Endothelial cell of umbilical vein (primary cell): ENCODE measurements around the gene DOCK7. TPM values are rescaled to one million over a fixed set of nuclear protein-coding genes. Genes with fewer than 3 reads are reported as not detected.

Experiments
- BruUV-seq: library from RNA; stranded (reverse); fragments of 400-500 nt; replicated peaks from 2 replicates; lab custom pipeline; 2021; lab: Mats Ljungman, UMichigan
- CTCF ChIA-PET: fragments of 300-600, 350-600 bp; sonication (Branson Sonifier 250); formaldehyde crosslinking; loops from one replicate; lab custom pipeline; 2021; ENCODE audit warnings: antibody characterized with exemption, inconsistent platforms; lab: Charles Lee
- POLR2A ChIA-PET: fragments of 300-600, 350-600 bp; sonication (Branson Sonifier 250); formaldehyde crosslinking; loops from one replicate; lab custom pipeline; 2021; ENCODE audit warnings: antibody characterized with exemption, inconsistent platforms; lab: Charles Lee
- DNase-seq: peaks from one replicate; pipeline ENCODE4 v3.0.0-alpha.2; 2011; ENCODE audit warnings: low read depth, low spot score
- FAIRE-seq: peaks from 2 replicates; lab custom pipeline; 2011; peaks lifted over from hg19 to GRCh38; lab: Jason Lieb, UNC
- H2AFZ ChIP-seq: 2 replicates; pipeline ENCODE4 v1.6.0; 2012; ENCODE audit warnings: low read depth, low read length, control low read depth, inconsistent platforms
- H3K27ac ChIP-seq: 2 replicates; pipeline ENCODE4 v1.5.1; 2011; ENCODE audit warnings: low read depth, mild to moderate bottlenecking, control low read depth, low read length, moderate library complexity; ENCODE audit not compliant: insufficient read depth
- H3K27me3 ChIP-seq, 2 experiments: 2 replicates each; pipeline versions ENCODE4 v1.6.0 to v1.6.1; 2011; ENCODE audit warnings: low read length in 2 of 2, mixed read lengths in 1 of 2; ENCODE audit not compliant: control insufficient read depth in 2 of 2, insufficient read depth in 2 of 2
- H3K36me3 ChIP-seq, 2 experiments: 2 replicates in 1 of 2; 3 replicates in 1 of 2; pipeline ENCODE4 v1.5.1; 2011; ENCODE audit warnings: low read length in 2 of 2, mild to moderate bottlenecking in 1 of 2, moderate library complexity in 1 of 2; ENCODE audit not compliant: control insufficient read depth in 2 of 2, insufficient read depth in 2 of 2; ENCODE audit errors: extremely low read depth in 1 of 2
- H3K4me1 ChIP-seq: 3 replicates; pipeline ENCODE4 v1.5.1; 2011; ENCODE audit warnings: mild to moderate bottlenecking, low read length; ENCODE audit not compliant: control insufficient read depth, insufficient read depth; ENCODE audit errors: extremely low read depth
- H3K4me2 ChIP-seq: 2 replicates; pipeline ENCODE4 v1.6.1; 2011; ENCODE audit warnings: low read length, control low read depth, mixed read lengths; ENCODE audit not compliant: insufficient read depth
- H3K4me3 ChIP-seq, 3 experiments: fragments of 200-600 bp in 1 of 3; sonication (generic), shearing (Covaris generic) in 1 of 3; replicated peaks in 1 of 3; 2 replicates each; pipeline ENCODE4 v1.5.1; 2011 to 2016; ENCODE audit warnings: control low read depth in 3 of 3, low read length in 3 of 3, mild to moderate bottlenecking in 2 of 3, inconsistent platforms in 1 of 3, low read depth in 1 of 3, moderate library complexity in 1 of 3; ENCODE audit not compliant: insufficient read depth in 1 of 3
- H3K79me2 ChIP-seq: 2 replicates; pipeline ENCODE4 v1.6.0; 2012; ENCODE audit warnings: low read length, inconsistent platforms; ENCODE audit not compliant: control insufficient read depth, insufficient read depth
- H3K9ac ChIP-seq: replicated peaks from 2 replicates; pipeline ENCODE3; 2011; ENCODE audit warnings: low read length, control low read depth; ENCODE audit not compliant: insufficient read depth; ENCODE audit errors: extremely low read depth
- H3K9me1 ChIP-seq: replicated peaks from 3 replicates; pipeline ENCODE4 v1.6.0; 2011; ENCODE audit warnings: mild to moderate bottlenecking, low read length; ENCODE audit not compliant: control insufficient read depth, insufficient read depth; ENCODE audit errors: extremely low read depth
- H3K9me3 ChIP-seq: replicated peaks from 2 replicates; pipeline ENCODE4 v1.5.1; 2012; ENCODE audit warnings: low read length, inconsistent platforms; ENCODE audit not compliant: control insufficient read depth, insufficient read depth
- H4K20me1 ChIP-seq: replicated peaks from 2 replicates; pipeline ENCODE3; 2011; ENCODE audit warnings: mild to moderate bottlenecking, low read length; ENCODE audit not compliant: control insufficient read depth, insufficient read depth; ENCODE audit errors: extremely low read depth
- EZH2 ChIP-seq: IDR thresholded peaks from 2 replicates; pipeline ENCODE4 v1.6.1; 2012; ENCODE audit warnings: borderline replicate concordance, low read depth, mild to moderate bottlenecking, moderate library complexity, low read length, inconsistent platforms; ENCODE audit not compliant: severe bottlenecking
- FOS ChIP-seq: IDR thresholded peaks from 2 replicates; pipeline ENCODE4 v1.6.1; 2011; ENCODE audit warnings: mild to moderate bottlenecking, low read length, moderate library complexity, borderline replicate concordance; ENCODE audit not compliant: insufficient read depth
- GATA2 ChIP-seq: IDR thresholded peaks from 2 replicates; pipeline ENCODE4 v1.7.0; 2011; ENCODE audit warnings: low read depth, mild to moderate bottlenecking, moderate library complexity, mixed read lengths, low read length; ENCODE audit not compliant: insufficient read length, insufficient read depth
- JUN ChIP-seq: IDR thresholded peaks from 2 replicates; pipeline ENCODE4 v1.6.1; 2011; ENCODE audit warnings: borderline replicate concordance, low read depth; ENCODE audit not compliant: insufficient read length, insufficient read depth
- MYC ChIP-seq: IDR thresholded peaks from one replicate; pipeline ENCODE4 v1.6.1; 2011; ENCODE audit warnings: mild to moderate bottlenecking, low read depth, low read length
- POLR2A ChIP-seq: IDR thresholded peaks from 2 replicates; pipeline ENCODE4 v1.6.1; 2012; ENCODE audit warnings: low read depth, mild to moderate bottlenecking, control low read depth, low read length
- POLR2AphosphoS5 ChIP-seq: IDR thresholded peaks from 2 replicates; pipeline ENCODE4 v1.6.1; 2012; ENCODE audit warnings: low read depth, mild to moderate bottlenecking, control low read depth, low read length, moderate library complexity; ENCODE audit not compliant: insufficient read depth
- dilution Hi-C: fragments of 300-500 bp; cut with MboI; formaldehyde crosslinking; loops from one replicate; pipeline ENCODE4 v1.15.0; 2019; ENCODE audit warnings: low sequenced_read_pairs; ENCODE audit not compliant: extremely low pct_ligation_motif_present
- intact Hi-C: fragments of 100-400 bp; cut with micrococcal nuclease; formaldehyde crosslinking; loops from one replicate; pipeline ENCODE4 v1.10.0; 2022
- polyA plus RNA-seq, 4 experiments: library from polyadenylated mRNA; depleted of rRNA in 3 of 4; stranded (reverse) in 3 of 4; unstranded in 1 of 4; fragments of >200 nt; gene quantifications; 2 replicates each; pipeline versions ENCODE4 v1.2.1 to v1.2.3, GENCODE V29; 2011 to 2012; ENCODE audit warnings: missing spikeins in 1 of 4
- total RNA-seq: library from RNA; stranded (reverse); gene quantifications from 2 replicates; pipeline ENCODE4 v1.2.3, GENCODE V29; 2021
- TF ChIP-seq, protein P1 (sequence below): IDR thresholded peaks from 2 replicates; pipeline ENCODE4 v1.6.1; 2011; ENCODE audit not compliant: insufficient read depth, insufficient read length
- TF ChIP-seq, protein P2 (sequence below), 2 donors: IDR thresholded peaks; 1 replicate in 1 of 2; 2 replicates in 1 of 2; pipeline ENCODE4 v1.5.1; 2011; ENCODE audit warnings: low read length in 2 of 2, mild to moderate bottlenecking in 2 of 2, moderate library complexity in 2 of 2, control low read depth in 1 of 2, inconsistent platforms in 1 of 2, low read depth in 1 of 2; ENCODE audit not compliant: insufficient read depth in 1 of 2; ENCODE audit errors: extremely low read depth in 1 of 2

The DOCK7 gene
- total and polyA plus RNA-seq, 2 donors (not counting 3 experiments of a cell fraction or from before 2014, with no cell fraction given) = 9.4 to 31.9 TPM

DNA sequence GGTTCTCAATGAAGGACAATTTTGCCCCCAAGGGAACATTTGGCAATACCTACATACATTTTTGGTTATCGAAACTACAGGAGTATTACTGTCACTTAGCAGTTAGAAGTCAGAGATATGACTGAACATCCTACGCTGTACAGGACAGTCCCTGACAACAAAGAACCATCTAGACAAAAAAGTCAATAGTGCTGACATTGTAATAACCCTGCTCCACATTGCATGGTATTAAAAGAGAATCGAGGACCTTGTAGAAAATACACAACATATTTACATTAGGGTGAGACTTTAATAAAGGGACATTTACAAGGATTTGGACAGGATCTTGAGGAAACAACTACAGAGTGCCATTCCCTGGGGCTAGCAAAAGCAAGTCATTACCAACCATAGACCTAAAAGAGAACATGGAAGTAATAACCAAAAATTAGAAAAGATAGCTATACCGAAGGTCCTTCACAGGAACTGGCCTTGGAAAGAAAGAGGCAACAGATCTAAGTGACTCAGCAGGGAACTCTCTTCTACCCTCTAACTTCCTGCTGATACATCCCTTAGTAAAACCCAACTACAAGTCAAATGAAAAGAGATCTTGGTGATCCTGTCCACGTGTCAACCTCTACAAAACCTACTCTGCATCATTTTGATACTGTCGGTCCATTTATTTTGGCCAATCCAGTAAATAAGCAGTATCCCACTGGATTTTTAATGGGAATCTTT is 50.6 kb downstream of the DOCK7 start:
- TF ChIP-seq FOS (peak; percentile 8), MYC (no peak)
- TF ChIP-seq, protein P1, sequence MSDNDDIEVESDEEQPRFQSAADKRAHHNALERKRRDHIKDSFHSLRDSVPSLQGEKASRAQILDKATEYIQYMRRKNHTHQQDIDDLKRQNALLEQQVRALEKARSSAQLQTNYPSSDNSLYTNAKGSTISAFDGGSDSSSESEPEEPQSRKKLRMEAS = no peak
- H3K36me3 ChIP-seq = peaks cover 3 to 4% of the 10 kb centered on the region in 2 experiments
- BruUV-seq = no TSS peak
- FAIRE-seq = no peak
- H4K20me1 ChIP-seq = no peaks in the 10 kb centered on the region
- dilution Hi-C loops (no loop called here), intact Hi-C loops (no loop called here)
- H3K27ac ChIP-seq = no peak overlapping the region
- H2AFZ ChIP-seq = no peak overlapping the region
- no peak overlapping the region for H3K4me2 ChIP-seq
- no peaks in the 10 kb centered on the region for H3K27me3 ChIP-seq
- ChIA-PET CTCF (no interaction called here), POLR2A (no interaction called here)
- H3K4me3 ChIP-seq = no peak overlapping the region
- H3K9ac ChIP-seq = no peak overlapping the region
- H3K4me1 ChIP-seq = no peaks in the 10 kb centered on the region
- no peaks in the 10 kb centered on the region for H3K9me1 ChIP-seq
- H3K79me2 ChIP-seq = no peaks in the 10 kb centered on the region
- no peaks in the 10 kb centered on the region for H3K9me3 ChIP-seq
- DNase-seq = no peak

DNA sequence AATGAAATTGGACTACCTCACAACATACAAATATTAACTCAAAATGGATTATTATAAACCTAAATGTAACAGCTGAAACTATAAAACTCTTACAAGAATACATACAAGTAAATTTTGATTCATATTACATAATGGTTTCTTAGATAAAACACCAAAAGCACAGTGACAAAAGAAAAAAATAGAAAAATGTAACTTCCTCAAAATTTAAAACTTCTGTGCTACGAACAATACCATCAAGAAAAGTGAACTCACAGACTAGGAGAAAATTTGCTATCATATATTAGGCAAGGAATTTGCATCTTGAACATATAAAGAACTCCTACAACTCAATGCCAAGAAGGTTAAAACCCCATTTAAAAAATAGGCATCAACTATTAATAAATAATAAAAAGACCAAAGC is 59.7 kb downstream of the DOCK7 start:
- dilution Hi-C loops = no loop called here
- no peak for FAIRE-seq
- POLR2A ChIA-PET = no interaction called here

More for the DNA sequence above, 59.7 kb downstream of the DOCK7 start:
- BruUV-seq = no TSS peak
- Histone ChIP-seq H3K9ac (no peak overlapping the region), H3K4me3 (no peak overlapping the region), H4K20me1 (no peaks in the 10 kb centered on the region), H3K27me3 (no peaks in the 10 kb centered on the region), H3K4me2 (no peak overlapping the region), H3K9me1 (no peaks in the 10 kb centered on the region), H2AFZ (no peak overlapping the region), H3K9me3 (no peaks in the 10 kb centered on the region), H3K79me2 (peaks cover 2% of the 10 kb centered on the region), H3K36me3 (peaks cover 0 to 3% of the 10 kb centered on the region in 2 experiments), H3K4me1 (no peaks in the 10 kb centered on the region), H3K27ac (no peak overlapping the region)
- TF ChIP-seq EZH2 = no peak
- no peak for TF ChIP-seq JUN
- no peak for TF ChIP-seq POLR2AphosphoS5
- TF ChIP-seq MYC = no peak
- TF ChIP-seq POLR2A = no peak
- no peak for TF ChIP-seq FOS
- no peak for TF ChIP-seq GATA2
- TF ChIP-seq, protein P2, sequence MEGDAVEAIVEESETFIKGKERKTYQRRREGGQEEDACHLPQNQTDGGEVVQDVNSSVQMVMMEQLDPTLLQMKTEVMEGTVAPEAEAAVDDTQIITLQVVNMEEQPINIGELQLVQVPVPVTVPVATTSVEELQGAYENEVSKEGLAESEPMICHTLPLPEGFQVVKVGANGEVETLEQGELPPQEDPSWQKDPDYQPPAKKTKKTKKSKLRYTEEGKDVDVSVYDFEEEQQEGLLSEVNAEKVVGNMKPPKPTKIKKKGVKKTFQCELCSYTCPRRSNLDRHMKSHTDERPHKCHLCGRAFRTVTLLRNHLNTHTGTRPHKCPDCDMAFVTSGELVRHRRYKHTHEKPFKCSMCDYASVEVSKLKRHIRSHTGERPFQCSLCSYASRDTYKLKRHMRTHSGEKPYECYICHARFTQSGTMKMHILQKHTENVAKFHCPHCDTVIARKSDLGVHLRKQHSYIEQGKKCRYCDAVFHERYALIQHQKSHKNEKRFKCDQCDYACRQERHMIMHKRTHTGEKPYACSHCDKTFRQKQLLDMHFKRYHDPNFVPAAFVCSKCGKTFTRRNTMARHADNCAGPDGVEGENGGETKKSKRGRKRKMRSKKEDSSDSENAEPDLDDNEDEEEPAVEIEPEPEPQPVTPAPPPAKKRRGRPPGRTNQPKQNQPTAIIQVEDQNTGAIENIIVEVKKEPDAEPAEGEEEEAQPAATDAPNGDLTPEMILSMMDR (IDR thresholded peaks at IDR 0.05; ENCODE audit: extremely low read depth in 1 of 2, insufficient read depth in 1 of 2, low read depth in 1 of 2, low read length in 2 of 2) = no peak
- TF ChIP-seq, protein P1 = no peak
- no peak for DNase-seq
- intact Hi-C loops = no loop called here
- CTCF ChIA-PET = no interaction called here
